ENCODE results near the gene SLC6A17.

DNA sequence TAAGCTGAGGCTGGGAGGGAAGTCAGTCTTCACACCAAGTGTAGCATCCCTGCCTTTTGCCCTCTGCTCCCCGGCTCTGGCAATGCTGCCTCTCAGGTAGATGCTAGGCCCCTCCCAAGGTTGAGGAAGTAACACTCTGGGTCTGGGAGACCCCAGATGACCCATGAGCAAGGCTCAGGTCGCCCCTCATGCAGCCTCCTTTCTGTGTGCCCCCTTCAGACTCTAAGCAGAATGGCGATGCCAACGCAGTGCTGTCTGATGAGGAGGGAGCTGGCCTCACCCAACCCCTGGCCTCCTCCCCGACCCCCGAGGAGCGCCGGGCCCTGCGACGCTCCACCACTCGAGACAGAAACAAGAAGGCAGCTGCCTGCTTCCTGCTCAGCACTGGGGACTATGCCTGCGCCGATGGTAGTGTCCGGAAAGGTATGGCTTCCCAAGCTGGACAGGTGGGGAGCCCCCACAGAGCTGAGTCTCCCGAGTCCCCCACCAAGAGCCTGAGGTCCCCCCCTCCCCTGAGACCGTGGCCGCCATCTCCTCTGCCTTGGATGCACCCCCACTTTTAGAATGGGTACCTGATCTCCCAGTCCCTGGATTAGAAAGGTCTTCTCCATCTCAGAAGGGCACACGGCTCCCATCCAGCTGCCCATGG, 75.6 kb downstream of the SLC6A17 start:
- TF ChIP-seq EP300 (IDR thresholded peaks at IDR 0.05) = no peak
- TF ChIP-seq, protein P1, sequence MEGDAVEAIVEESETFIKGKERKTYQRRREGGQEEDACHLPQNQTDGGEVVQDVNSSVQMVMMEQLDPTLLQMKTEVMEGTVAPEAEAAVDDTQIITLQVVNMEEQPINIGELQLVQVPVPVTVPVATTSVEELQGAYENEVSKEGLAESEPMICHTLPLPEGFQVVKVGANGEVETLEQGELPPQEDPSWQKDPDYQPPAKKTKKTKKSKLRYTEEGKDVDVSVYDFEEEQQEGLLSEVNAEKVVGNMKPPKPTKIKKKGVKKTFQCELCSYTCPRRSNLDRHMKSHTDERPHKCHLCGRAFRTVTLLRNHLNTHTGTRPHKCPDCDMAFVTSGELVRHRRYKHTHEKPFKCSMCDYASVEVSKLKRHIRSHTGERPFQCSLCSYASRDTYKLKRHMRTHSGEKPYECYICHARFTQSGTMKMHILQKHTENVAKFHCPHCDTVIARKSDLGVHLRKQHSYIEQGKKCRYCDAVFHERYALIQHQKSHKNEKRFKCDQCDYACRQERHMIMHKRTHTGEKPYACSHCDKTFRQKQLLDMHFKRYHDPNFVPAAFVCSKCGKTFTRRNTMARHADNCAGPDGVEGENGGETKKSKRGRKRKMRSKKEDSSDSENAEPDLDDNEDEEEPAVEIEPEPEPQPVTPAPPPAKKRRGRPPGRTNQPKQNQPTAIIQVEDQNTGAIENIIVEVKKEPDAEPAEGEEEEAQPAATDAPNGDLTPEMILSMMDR (IDR thresholded peaks at IDR 0.05) = no peak
